HEK293 (cell line): ENCODE measurements around the gene BIRC3.

Experiments
- CTCF ChIA-PET: fragments of 350-600 bp; formaldehyde crosslinking; extraction: SDS; loops from one replicate; lab custom pipeline; 2021; ENCODE audit warnings: antibody characterized with exemption; lab: Yijun Ruan, JAX
- POLR2A ChIA-PET: fragments of 300-600 bp; formaldehyde crosslinking; extraction: SDS; loops from one replicate; lab custom pipeline; 2020; ENCODE audit warnings: antibody characterized with exemption, inconsistent platforms; lab: Yijun Ruan, JAX
- H3K27ac ChIP-seq: fragments of 200-500 bp; sonication (Bioruptor generic); 2 replicates; pipeline ENCODE4 v1.5.1; 2014; ENCODE audit warnings: low read depth, low read length, control low read depth, inconsistent platforms; ENCODE audit errors: extremely low read depth
- H3K36me3 ChIP-seq, 2 experiments: fragments of 200-500 bp in 1 of 2; sonication (Bioruptor generic) in 1 of 2; 1 replicate in 1 of 2; 2 replicates in 1 of 2; pipeline ENCODE4 v1.5.1; 2014 to 2017; ENCODE audit warnings: inconsistent platforms in 2 of 2, low read length in 2 of 2; ENCODE audit not compliant: control insufficient read depth in 2 of 2, insufficient read depth in 1 of 2
- H3K4me1 ChIP-seq: fragments of 200-500 bp; sonication (Bioruptor generic); 2 replicates; pipeline ENCODE4 v1.5.1; 2014; ENCODE audit warnings: mild to moderate bottlenecking, low read length, inconsistent platforms; ENCODE audit not compliant: control insufficient read depth, insufficient read depth
- H3K4me3 ChIP-seq: 2 replicates; pipeline ENCODE4 v1.5.1; 2011; ENCODE audit warnings: low read depth, mild to moderate bottlenecking, control low read depth, low read length, moderate library complexity
- H3K9me3 ChIP-seq: fragments of 200-500 bp; sonication (Bioruptor generic); 2 replicates; pipeline ENCODE4 v1.5.1; 2014; ENCODE audit warnings: low read depth, low read length, inconsistent platforms; ENCODE audit not compliant: control insufficient read depth, insufficient read depth
- EGR2 ChIP-seq: fragments of 450-650 bp; formaldehyde crosslinking; IDR thresholded peaks from 2 replicates; pipeline ENCODE4 v1.5.1; 2016; ENCODE audit warnings: low read depth, missing biosample characterization, missing genetic modification characterization
- OVOL3 ChIP-seq: fragments of 450-650 bp; formaldehyde crosslinking; IDR thresholded peaks from 2 replicates; pipeline ENCODE4 v1.5.1; 2016; ENCODE audit warnings: missing biosample characterization, missing genetic modification characterization
- SCRT1 ChIP-seq: fragments of 450-650 bp; formaldehyde crosslinking; IDR thresholded peaks from 2 replicates; pipeline ENCODE4 v1.5.1; 2016; ENCODE audit warnings: missing biosample characterization, missing genetic modification characterization, borderline replicate concordance
- SCRT2 ChIP-seq: fragments of 450-650 bp; formaldehyde crosslinking; IDR thresholded peaks from 2 replicates; pipeline ENCODE4 v1.5.1; 2016; ENCODE audit warnings: missing biosample characterization, missing genetic modification characterization
- SP2 ChIP-seq: fragments of 450-650 bp; formaldehyde crosslinking; IDR thresholded peaks from 2 replicates; pipeline ENCODE4 v1.5.1; 2016; ENCODE audit warnings: missing biosample characterization, missing genetic modification characterization
- TRIM28 ChIP-seq: IDR thresholded peaks from 2 replicates; pipeline ENCODE4 v1.6.1; 2011; ENCODE audit warnings: low read length, control low read depth, borderline replicate concordance
- ZFP41 ChIP-seq: fragments of 450-650 bp; formaldehyde crosslinking; IDR thresholded peaks from 2 replicates; pipeline ENCODE4 v1.5.1; 2016; ENCODE audit warnings: missing biosample characterization, missing genetic modification characterization, borderline replicate concordance
- ZFP69B ChIP-seq: fragments of 450-650 bp; formaldehyde crosslinking; IDR thresholded peaks from 2 replicates; pipeline ENCODE4 v1.5.1; 2016; ENCODE audit warnings: missing biosample characterization, missing genetic modification characterization
- ZNF132 ChIP-seq: fragments of 450-650 bp; formaldehyde crosslinking; IDR thresholded peaks from 2 replicates; pipeline ENCODE4 v1.5.1; 2017; ENCODE audit warnings: missing biosample characterization, missing genetic modification characterization, borderline replicate concordance
- ZNF184 ChIP-seq: fragments of 450-650 bp; IDR thresholded peaks from 2 replicates; pipeline ENCODE4 v1.5.1; 2018; ENCODE audit warnings: missing biosample characterization, mild to moderate bottlenecking, missing genetic modification characterization
- ZNF23 ChIP-seq: fragments of 450-650 bp; formaldehyde crosslinking; IDR thresholded peaks from 2 replicates; pipeline ENCODE4 v1.5.1; 2016; ENCODE audit warnings: missing biosample characterization, missing genetic modification characterization, borderline replicate concordance
- ZNF302 ChIP-seq: fragments of 450-650 bp; formaldehyde crosslinking; IDR thresholded peaks from 2 replicates; pipeline ENCODE4 v1.5.1; 2016; ENCODE audit warnings: missing biosample characterization, missing genetic modification characterization, low read depth
- ZNF335 ChIP-seq: fragments of 450-650 bp; formaldehyde crosslinking; conservative IDR thresholded peaks from 2 replicates; pipeline ENCODE4 v1.5.1; 2016; ENCODE audit warnings: missing biosample characterization, missing genetic modification characterization
- ZNF354C ChIP-seq: fragments of 450-650 bp; formaldehyde crosslinking; IDR thresholded peaks from 2 replicates; pipeline ENCODE4 v1.5.1; 2016; ENCODE audit warnings: missing biosample characterization, missing genetic modification characterization, low read depth, borderline replicate concordance
- ZNF571 ChIP-seq: fragments of 450-650 bp; formaldehyde crosslinking; IDR thresholded peaks from 2 replicates; pipeline ENCODE4 v1.5.0; 2017; ENCODE audit warnings: missing biosample characterization, missing genetic modification characterization
- TF ChIP-seq, protein P1 (sequence below): fragments of 450-650 bp; formaldehyde crosslinking; IDR thresholded peaks from 2 replicates; pipeline ENCODE4 v1.5.1; 2017; ENCODE audit warnings: missing biosample characterization, missing genetic modification characterization
- TF ChIP-seq, protein P2 (sequence below): fragments of 450-650 bp; formaldehyde crosslinking; IDR thresholded peaks from 2 replicates; pipeline ENCODE4 v1.5.1; 2017; ENCODE audit warnings: missing biosample characterization, missing genetic modification characterization
- TF ChIP-seq, protein P3 (sequence below): fragments of 450-650 bp; formaldehyde crosslinking; IDR thresholded peaks from 2 replicates; pipeline ENCODE4 v1.5.1; 2016; ENCODE audit warnings: missing biosample characterization, missing genetic modification characterization

BIRC3 gene

DNA sequence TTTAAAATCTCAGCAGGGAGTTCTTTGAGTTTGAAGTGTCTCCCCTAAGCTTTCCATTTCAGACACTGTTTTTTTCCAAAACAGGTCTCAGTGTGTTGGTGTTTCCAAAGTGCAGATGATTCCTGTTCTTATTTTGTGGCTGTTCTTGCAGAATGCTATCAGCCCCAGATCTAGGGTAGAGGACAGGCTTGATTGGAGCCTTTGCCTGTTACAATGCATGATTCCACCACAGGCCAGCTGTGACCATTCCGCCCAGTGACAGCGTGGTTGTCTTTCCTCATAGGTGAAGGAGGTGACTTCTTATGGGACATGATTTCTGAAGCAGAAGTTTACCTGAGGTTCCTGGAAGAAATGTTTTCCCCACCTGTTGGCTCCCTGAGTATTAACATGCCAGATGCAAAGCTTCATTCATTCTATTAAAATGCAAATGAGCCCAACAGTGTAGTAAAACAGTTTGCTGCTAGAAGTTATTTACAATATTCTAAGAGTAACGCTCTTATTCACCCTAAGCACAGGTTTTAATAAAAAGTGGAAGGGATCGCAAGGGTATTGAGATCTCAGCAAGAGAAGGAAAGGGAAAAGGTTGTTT is 36.9 kb upstream of the BIRC3 start (continued):
- TF ChIP-seq TRIM28 (peak; percentile 6; the same call in 1 of the 2 replicates), ZNF23 (tag by site-specific recombination) (no peak), ZFP41 (tag by site-specific recombination) (no peak), ZNF302 (tag by site-specific recombination) (no peak), SCRT2 (tag by site-specific recombination) (peak; percentile 33; the same call in 1 of the 2 replicates), ZNF335 (tag by site-specific recombination) (no peak), SP2 (no peak), ZNF571 (tag by site-specific recombination) (no peak), ZNF354C (tag by site-specific recombination) (no peak), ZFP69B (no peak)
- TF ChIP-seq, all 188 proteins: peak for 3

DNA sequence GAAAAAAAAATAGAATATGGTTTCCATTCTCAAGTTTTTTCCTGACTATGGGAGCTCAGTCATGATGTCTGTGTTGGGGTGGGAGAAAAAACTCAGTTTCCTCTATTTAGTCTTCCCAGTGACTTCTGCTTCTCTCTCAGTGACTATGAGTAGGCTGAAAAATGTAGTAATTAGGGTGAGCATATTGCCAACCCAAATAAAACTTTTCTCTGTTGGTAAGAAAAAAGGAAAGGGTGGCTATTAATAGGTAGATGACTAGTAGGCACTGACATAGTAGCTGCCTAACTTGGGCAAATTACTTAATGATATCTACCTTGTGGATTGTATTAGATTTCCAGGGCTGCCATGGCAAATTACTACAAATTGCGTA is 34.2 kb upstream of the BIRC3 start:
- no peaks in the 10 kb centered on the region; the same call in 1 of the 2 replicates for H3K4me1 ChIP-seq
- H3K27ac ChIP-seq = no peak overlapping the region
- TF ChIP-seq, protein P1, sequence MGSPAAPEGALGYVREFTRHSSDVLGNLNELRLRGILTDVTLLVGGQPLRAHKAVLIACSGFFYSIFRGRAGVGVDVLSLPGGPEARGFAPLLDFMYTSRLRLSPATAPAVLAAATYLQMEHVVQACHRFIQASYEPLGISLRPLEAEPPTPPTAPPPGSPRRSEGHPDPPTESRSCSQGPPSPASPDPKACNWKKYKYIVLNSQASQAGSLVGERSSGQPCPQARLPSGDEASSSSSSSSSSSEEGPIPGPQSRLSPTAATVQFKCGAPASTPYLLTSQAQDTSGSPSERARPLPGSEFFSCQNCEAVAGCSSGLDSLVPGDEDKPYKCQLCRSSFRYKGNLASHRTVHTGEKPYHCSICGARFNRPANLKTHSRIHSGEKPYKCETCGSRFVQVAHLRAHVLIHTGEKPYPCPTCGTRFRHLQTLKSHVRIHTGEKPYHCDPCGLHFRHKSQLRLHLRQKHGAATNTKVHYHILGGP (tag by site-specific recombination) = no peak
- TF ChIP-seq, protein P2, sequence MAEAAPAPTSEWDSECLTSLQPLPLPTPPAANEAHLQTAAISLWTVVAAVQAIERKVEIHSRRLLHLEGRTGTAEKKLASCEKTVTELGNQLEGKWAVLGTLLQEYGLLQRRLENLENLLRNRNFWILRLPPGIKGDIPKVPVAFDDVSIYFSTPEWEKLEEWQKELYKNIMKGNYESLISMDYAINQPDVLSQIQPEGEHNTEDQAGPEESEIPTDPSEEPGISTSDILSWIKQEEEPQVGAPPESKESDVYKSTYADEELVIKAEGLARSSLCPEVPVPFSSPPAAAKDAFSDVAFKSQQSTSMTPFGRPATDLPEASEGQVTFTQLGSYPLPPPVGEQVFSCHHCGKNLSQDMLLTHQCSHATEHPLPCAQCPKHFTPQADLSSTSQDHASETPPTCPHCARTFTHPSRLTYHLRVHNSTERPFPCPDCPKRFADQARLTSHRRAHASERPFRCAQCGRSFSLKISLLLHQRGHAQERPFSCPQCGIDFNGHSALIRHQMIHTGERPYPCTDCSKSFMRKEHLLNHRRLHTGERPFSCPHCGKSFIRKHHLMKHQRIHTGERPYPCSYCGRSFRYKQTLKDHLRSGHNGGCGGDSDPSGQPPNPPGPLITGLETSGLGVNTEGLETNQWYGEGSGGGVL (tag by site-specific recombination) = no peak
- TF ChIP-seq OVOL3 (tag by site-specific recombination) = no peak
- H3K36me3 ChIP-seq = no peaks in the 10 kb centered on the region
- ChIA-PET CTCF (interaction anchor here (0.7 to 2.9 kb wide), 3 partner anchors 11 to 817 kb away, joined by 3 to 19 read pairs (median 4); no protein-coding TSS in a partner anchor), POLR2A (no interaction called here)
- no peak overlapping the region for H3K4me3 ChIP-seq
- H3K9me3 ChIP-seq = no peaks in the 10 kb centered on the region

DNA sequence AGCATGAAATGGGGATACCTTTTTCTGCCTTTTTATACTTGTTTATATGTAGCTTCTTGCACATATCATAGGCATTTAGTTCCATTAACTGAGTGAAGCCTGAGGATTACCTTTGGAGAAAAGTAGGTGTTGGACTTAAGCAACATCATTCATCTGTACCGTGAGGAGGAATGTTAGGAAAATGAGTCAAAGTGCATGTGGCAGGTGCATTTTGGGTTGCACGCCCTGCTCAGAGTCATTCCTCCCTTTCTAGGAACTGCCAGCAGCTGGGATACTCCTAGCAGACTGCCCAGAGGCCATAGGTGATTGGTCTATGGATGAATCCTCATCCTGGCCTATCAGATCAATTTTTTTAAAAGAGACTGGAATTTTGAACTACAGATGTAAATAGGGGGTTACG is 33.3 kb upstream of the BIRC3 start:
- Histone ChIP-seq H3K9me3 (no peaks in the 10 kb centered on the region), H3K36me3 (no peaks in the 10 kb centered on the region), H3K4me3 (no peak overlapping the region), H3K4me1 (no peaks in the 10 kb centered on the region; the same call in 1 of the 2 replicates), H3K27ac (no peak overlapping the region)
- ChIA-PET CTCF (interaction anchor here (0.5 to 2.9 kb wide), 4 partner anchors 10 to 386 kb away, joined by 3 to 19 read pairs (median 4); no protein-coding TSS in a partner anchor), POLR2A (no interaction called here)
- TF ChIP-seq, protein P3, sequence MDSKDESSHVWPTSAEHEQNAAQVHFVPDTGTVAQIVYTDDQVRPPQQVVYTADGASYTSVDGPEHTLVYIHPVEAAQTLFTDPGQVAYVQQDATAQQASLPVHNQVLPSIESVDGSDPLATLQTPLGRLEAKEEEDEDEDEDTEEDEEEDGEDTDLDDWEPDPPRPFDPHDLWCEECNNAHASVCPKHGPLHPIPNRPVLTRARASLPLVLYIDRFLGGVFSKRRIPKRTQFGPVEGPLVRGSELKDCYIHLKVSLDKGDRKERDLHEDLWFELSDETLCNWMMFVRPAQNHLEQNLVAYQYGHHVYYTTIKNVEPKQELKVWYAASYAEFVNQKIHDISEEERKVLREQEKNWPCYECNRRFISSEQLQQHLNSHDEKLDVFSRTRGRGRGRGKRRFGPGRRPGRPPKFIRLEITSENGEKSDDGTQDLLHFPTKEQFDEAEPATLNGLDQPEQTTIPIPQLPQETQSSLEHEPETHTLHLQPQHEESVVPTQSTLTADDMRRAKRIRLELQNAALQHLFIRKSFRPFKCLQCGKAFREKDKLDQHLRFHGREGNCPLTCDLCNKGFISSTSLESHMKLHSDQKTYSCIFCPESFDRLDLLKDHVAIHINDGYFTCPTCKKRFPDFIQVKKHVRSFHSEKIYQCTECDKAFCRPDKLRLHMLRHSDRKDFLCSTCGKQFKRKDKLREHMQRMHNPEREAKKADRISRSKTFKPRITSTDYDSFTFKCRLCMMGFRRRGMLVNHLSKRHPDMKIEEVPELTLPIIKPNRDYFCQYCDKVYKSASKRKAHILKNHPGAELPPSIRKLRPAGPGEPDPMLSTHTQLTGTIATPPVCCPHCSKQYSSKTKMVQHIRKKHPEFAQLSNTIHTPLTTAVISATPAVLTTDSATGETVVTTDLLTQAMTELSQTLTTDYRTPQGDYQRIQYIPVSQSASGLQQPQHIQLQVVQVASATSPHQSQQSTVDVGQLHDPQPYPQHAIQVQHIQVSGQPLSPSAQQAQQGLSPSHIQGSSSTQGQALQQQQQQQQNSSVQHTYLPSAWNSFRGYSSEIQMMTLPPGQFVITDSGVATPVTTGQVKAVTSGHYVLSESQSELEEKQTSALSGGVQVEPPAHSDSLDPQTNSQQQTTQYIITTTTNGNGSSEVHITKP (tag by site-specific recombination) = no peak
- TF ChIP-seq ZNF184 (tag by site-specific recombination) (no peak), ZNF132 (tag by site-specific recombination) (no peak), SCRT1 (no peak), EGR2 (tag by site-specific recombination) (no peak)
- TF ChIP-seq, all 188 proteins: peak for 0
